Kidney (tissue), 14 donors: ENCODE measurements around the gene CNTD1. TPM values are rescaled to one million over a fixed set of nuclear protein-coding genes. Genes with fewer than 3 reads are reported as not detected.

Experiments
- DNase-seq, 5 donors: peaks; one replicate each; pipeline ENCODE4 v3.0.0-alpha.2; 2013 to 2020
- FAIRE-seq: peaks from 2 replicates; lab custom pipeline; 2012; peaks lifted over from hg19 to GRCh38; lab: Jason Lieb, UNC
- H3K27ac ChIP-seq, 2 donors: one replicate each; pipeline ENCODE4 v1.7.0; 2013; ENCODE audit warnings: low read depth in 2 of 2, low read length in 2 of 2, inconsistent platforms in 1 of 2
- H3K27me3 ChIP-seq: one replicate; pipeline ENCODE4 v1.7.1; 2013; ENCODE audit warnings: low read length, inconsistent platforms; ENCODE audit not compliant: control insufficient read depth, insufficient read depth
- H3K36me3 ChIP-seq, 3 donors: one replicate each; pipeline versions ENCODE4 v1.7.0 to v1.7.1; 2013; ENCODE audit warnings: low read length in 3 of 3, control low read depth in 1 of 3, inconsistent platforms in 1 of 3; ENCODE audit not compliant: insufficient read depth in 3 of 3, control insufficient read depth in 2 of 3
- H3K4me1 ChIP-seq, 3 donors: one replicate each; pipeline versions ENCODE4 v1.7.0 to v1.7.1; 2013; ENCODE audit warnings: low read length in 3 of 3, inconsistent platforms in 1 of 3, low read depth in 1 of 3; ENCODE audit not compliant: control insufficient read depth in 2 of 3, insufficient read depth in 2 of 3
- H3K4me3 ChIP-seq, 3 donors: one replicate each; pipeline versions ENCODE4 v1.7.0 to v1.8.1; 2013; ENCODE audit warnings: low read length in 3 of 3, control low read depth in 1 of 3, inconsistent platforms in 1 of 3
- H3K9ac ChIP-seq, 3 donors: one replicate each; pipeline versions ENCODE4 v1.7.0 to v1.7.1; 2013; ENCODE audit warnings: low read length in 3 of 3, control low read depth in 1 of 3, inconsistent platforms in 1 of 3
- H3K9me3 ChIP-seq, 3 donors: one replicate each; pipeline versions ENCODE4 v1.7.0 to v1.7.1; 2013; ENCODE audit warnings: low read length in 3 of 3, control low read depth in 1 of 3, inconsistent platforms in 1 of 3; ENCODE audit not compliant: control insufficient read depth in 2 of 3, insufficient read depth in 1 of 3
- CTCF ChIP-seq: IDR thresholded peaks from 3 replicates; pipeline ENCODE4 v1.5.1; 2012; ENCODE audit warnings: mild to moderate bottlenecking, moderate library complexity, borderline replicate concordance; ENCODE audit not compliant: insufficient read depth; ENCODE audit errors: extremely low read depth
- intact Hi-C: fragments of 100-400 bp; cut with DNase I; formaldehyde crosslinking; loops from one replicate; pipeline ENCODE4 v1.11.1; 2022
- polyA plus RNA-seq: library from polyadenylated mRNA; stranded (reverse); fragments of 350-450 nt; fragmentation: Illumina TruSeq; extraction: RNeasy Lipid Tissue Mini Kit (QIAGEN cat#74804); gene quantifications from one replicate; pipeline ENCODE4 v1.2.3, GENCODE V29; 2014; ENCODE audit warnings: low read depth, low replicate concordance; ENCODE audit not compliant: insufficient read depth
- total RNA-seq: library from RNA; stranded (reverse); fragmentation: NEBNext Ultra II Directional; extraction: Animal tissue kit (Norgen Biotek cat#: 25700); gene quantifications from one replicate; pipeline ENCODE4 v1.2.1, GENCODE V29; 2021
- donor health status: control.
- donor health status: control.
- donor health status: control.
- donor health status: control.
- donor health status: control.
- donor health status: DM: yes; HTN: yes; CAD: no.
- donor health status: Normal renal cell carcinoma (clear cell type).

The CNTD1 gene
- total and polyA plus RNA-seq, 2 donors from 2014 or later = 0.60 to 0.95 TPM

- Histone ChIP-seq H3K27ac (no peak overlapping the region), H3K9ac (no peak overlapping the region), H3K9me3 (no peaks in the 10 kb centered on the region), H3K27me3 (no peaks in the 10 kb centered on the region), H3K36me3 (peaks cover 6 to 28% (median 28%) of the 10 kb centered on the region in 3 donors), H3K4me1 (peaks cover 2 to 13% (median 10%) of the 10 kb centered on the region in 3 donors), H3K4me3 (no peak overlapping the region)
- no peak for FAIRE-seq
- intact Hi-C loops = loop anchor here (5.0 kb wide), 1 partner anchor 87 kb away; no protein-coding TSS in a partner anchor
- no peak for DNase-seq
- TF ChIP-seq CTCF = no peak
Measured at GRCh38 chr17:42844761-42845555, 46.3 kb downstream of the CNTD1 start.

GRCh38 chr17:42845556-42845917 is 46.9 kb downstream of the CNTD1 start:
- no peak overlapping the region for H3K4me3 ChIP-seq
- peaks cover 6 to 28% (median 27%) of the 10 kb centered on the region in 3 donors for H3K36me3 ChIP-seq
- no peak for DNase-seq
- intact Hi-C loops = no loop called here
- no peaks in the 10 kb centered on the region for H3K27me3 ChIP-seq
- no peaks in the 10 kb centered on the region for H3K9me3 ChIP-seq
- TF ChIP-seq CTCF = no peak
- H3K4me1 ChIP-seq = peaks cover 4 to 15% (median 12%) of the 10 kb centered on the region in 3 donors
- no peak overlapping the region for H3K9ac ChIP-seq
- FAIRE-seq = no peak
- no peak overlapping the region for H3K27ac ChIP-seq

- Histone ChIP-seq H3K4me3 (no peak overlapping the region), H3K27me3 (no peaks in the 10 kb centered on the region), H3K9ac (no peak overlapping the region), H3K36me3 (peaks cover 6 to 28% (median 25%) of the 10 kb centered on the region in 3 donors), H3K9me3 (no peaks in the 10 kb centered on the region), H3K4me1 (peaks cover 4 to 15% (median 12%) of the 10 kb centered on the region in 3 donors), H3K27ac (no peak overlapping the region)
- no peak for DNase-seq
- no peak for FAIRE-seq
- TF ChIP-seq CTCF = no peak
- intact Hi-C loops = no loop called here
Measured at GRCh38 chr17:42845918-42846593, 47.4 kb downstream of the CNTD1 start.
